ENCODE measurements around the gene DGKB.

The DGKB gene

DNA sequence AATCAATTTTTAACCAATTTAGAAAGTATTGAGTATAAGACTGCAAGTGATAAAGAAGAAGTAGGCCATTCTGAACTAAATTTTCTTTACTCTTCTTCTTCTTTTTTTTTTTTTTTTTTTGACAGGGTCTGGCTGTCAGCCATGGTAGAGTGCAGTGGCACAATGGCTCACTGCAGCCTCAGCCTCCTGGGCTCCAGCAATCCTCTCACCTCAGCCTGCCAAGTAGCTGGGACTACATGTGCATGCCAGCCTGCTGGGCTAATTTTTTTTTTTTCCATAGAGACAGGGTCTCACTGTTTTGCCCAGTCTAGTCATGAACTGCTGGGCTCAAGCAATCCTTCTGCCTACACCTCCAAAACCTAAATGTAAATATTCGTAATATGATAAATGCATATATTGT, 63.2 kb downstream of the DGKB start:
- no peaks in the 10 kb centered on the region for H3K9me3 ChIP-seq (ENCODE audit: insufficient read depth, low read depth, low read length)
- H3K4me3 ChIP-seq (ENCODE audit: low read length): no peak overlapping the region
- peaks cover 30% of the 10 kb centered on the region for H3K4me1 ChIP-seq (ENCODE audit: insufficient read depth, low read length)
- no peak overlapping the region for H3K27ac ChIP-seq (ENCODE audit: low read length)
- no peaks in the 10 kb centered on the region for H3K36me3 ChIP-seq (ENCODE audit: insufficient read depth, low read depth, low read length)
- H3K9ac ChIP-seq (ENCODE audit: low read depth, low read length): no peak overlapping the region
- H3K27me3 ChIP-seq (ENCODE audit: insufficient read depth, low read length): no peaks in the 10 kb centered on the region

- Histone ChIP-seq H3K4me1 (ENCODE audit: insufficient read depth, low read length) (peaks cover 46% of the 10 kb centered on the region), H3K9ac (ENCODE audit: low read depth, low read length) (no peak overlapping the region), H3K27me3 (ENCODE audit: insufficient read depth, low read length) (no peaks in the 10 kb centered on the region), H3K4me3 (ENCODE audit: low read length) (peak overlapping the region; percentile 11; the same call in 1 of the 2 replicates), H3K9me3 (ENCODE audit: insufficient read depth, low read depth, low read length) (no peaks in the 10 kb centered on the region), H3K27ac (ENCODE audit: low read length) (no peak overlapping the region), H3K36me3 (ENCODE audit: insufficient read depth, low read depth, low read length) (no peaks in the 10 kb centered on the region)
Observed at GRCh38 chr7:14837216-14837615, 65.3 kb downstream of the DGKB start.

- H3K27ac ChIP-seq (ENCODE audit: low read length): no peak overlapping the region
- H3K9ac ChIP-seq (ENCODE audit: low read depth, low read length): peak overlapping the region; percentile 1; the same call in 1 of the 2 replicates
- peaks cover 46% of the 10 kb centered on the region for H3K4me1 ChIP-seq (ENCODE audit: insufficient read depth, low read length)
- H3K9me3 ChIP-seq (ENCODE audit: insufficient read depth, low read depth, low read length): no peaks in the 10 kb centered on the region
- H3K36me3 ChIP-seq (ENCODE audit: insufficient read depth, low read depth, low read length): no peaks in the 10 kb centered on the region
- peak overlapping the region; percentile 11; the same call in 1 of the 2 replicates for H3K4me3 ChIP-seq (ENCODE audit: low read length)
- H3K27me3 ChIP-seq (ENCODE audit: insufficient read depth, low read length): no peaks in the 10 kb centered on the region
Observed at GRCh38 chr7:14836571-14837189, 65.9 kb downstream of the DGKB start.

DNA sequence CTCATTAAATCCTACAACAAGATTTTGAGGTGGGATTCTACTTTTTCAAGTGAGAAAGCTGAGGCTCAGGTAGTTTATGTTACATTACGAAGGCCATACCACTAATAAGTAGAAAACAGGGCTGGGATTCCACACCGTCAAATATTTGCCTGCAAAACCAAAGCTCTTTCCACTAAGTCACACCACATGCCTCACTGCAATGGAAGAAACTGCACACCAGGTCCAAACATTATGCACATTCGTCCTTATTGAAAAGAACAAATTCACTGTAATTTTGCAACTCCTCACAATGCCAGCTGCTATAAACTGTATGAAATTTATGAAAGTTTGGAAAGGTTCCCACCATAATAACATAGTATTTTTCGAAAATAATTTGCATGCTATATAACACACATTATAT, 66.5 kb downstream of the DGKB start:
- Histone ChIP-seq H3K9ac (ENCODE audit: low read depth, low read length) (peak overlapping the region; percentile 1; the same call in 1 of the 2 replicates), H3K9me3 (ENCODE audit: insufficient read depth, low read depth, low read length) (no peaks in the 10 kb centered on the region), H3K4me1 (ENCODE audit: insufficient read depth, low read length) (peaks cover 46% of the 10 kb centered on the region), H3K4me3 (ENCODE audit: low read length) (0 out of 2 replicates have a peak overlapping the region, but pooled peaks have one; percentile 5), H3K27ac (ENCODE audit: low read length) (no peak overlapping the region), H3K27me3 (ENCODE audit: insufficient read depth, low read length) (no peaks in the 10 kb centered on the region), H3K36me3 (ENCODE audit: insufficient read depth, low read depth, low read length) (no peaks in the 10 kb centered on the region)

DNA sequence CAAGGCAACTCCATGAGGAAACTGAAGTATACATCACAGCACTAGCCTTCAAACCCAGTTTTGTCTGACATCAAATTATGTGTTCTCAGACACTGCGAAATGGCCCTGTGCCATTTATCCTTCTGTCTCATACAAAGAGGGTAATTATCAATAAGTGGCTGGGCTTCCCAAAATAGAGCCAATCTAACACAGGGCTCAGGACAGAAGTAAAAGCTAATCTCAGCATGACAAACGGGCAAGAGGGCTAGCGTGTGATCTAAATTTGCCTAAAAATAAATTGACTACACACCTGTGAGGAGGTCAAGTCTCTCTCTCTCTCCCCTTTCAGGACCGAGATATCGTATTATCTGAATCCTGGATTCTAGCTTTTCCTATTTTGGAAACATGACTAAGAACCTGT, 67.2 kb downstream of the DGKB start:
- H3K27me3 ChIP-seq (ENCODE audit: insufficient read depth, low read length): no peaks in the 10 kb centered on the region
- no peaks in the 10 kb centered on the region for H3K36me3 ChIP-seq (ENCODE audit: insufficient read depth, low read depth, low read length)
- no peaks in the 10 kb centered on the region for H3K9me3 ChIP-seq (ENCODE audit: insufficient read depth, low read depth, low read length)
- no peak overlapping the region for H3K27ac ChIP-seq (ENCODE audit: low read length)
- no peak overlapping the region; the same call in 1 of the 2 replicates for H3K9ac ChIP-seq (ENCODE audit: low read depth, low read length)
- no peak overlapping the region for H3K4me3 ChIP-seq (ENCODE audit: low read length)
- H3K4me1 ChIP-seq (ENCODE audit: insufficient read depth, low read length): peaks cover 47% of the 10 kb centered on the region

DNA sequence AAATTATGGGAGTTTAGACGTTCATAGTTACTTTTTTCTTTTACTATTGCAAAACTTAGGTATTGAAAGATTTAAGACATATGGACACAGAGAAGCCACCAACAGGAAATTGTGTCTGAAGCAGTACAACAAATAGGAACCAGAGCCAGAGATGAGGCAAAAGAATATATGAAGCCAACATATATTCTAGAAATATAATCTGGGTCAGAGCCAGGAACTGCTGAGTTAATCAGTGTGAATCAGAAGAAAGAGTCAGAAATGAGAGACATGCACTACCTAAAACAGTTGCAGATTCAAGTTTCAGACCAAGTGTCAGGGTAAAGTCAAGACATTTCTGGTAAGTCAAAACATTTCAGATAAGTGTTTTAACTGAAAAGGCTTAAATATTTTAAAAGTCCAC, 67.7 kb downstream of the DGKB start:
- no peaks in the 10 kb centered on the region for H3K36me3 ChIP-seq (ENCODE audit: insufficient read depth, low read depth, low read length)
- H3K4me1 ChIP-seq (ENCODE audit: insufficient read depth, low read length): peaks cover 50% of the 10 kb centered on the region
- H3K27me3 ChIP-seq (ENCODE audit: insufficient read depth, low read length): no peaks in the 10 kb centered on the region
- no peaks in the 10 kb centered on the region for H3K9me3 ChIP-seq (ENCODE audit: insufficient read depth, low read depth, low read length)
- H3K27ac ChIP-seq (ENCODE audit: low read length): peak overlapping the region; percentile 46
- H3K9ac ChIP-seq (ENCODE audit: low read depth, low read length): no peak overlapping the region; the same call in 1 of the 2 replicates
- no peak overlapping the region for H3K4me3 ChIP-seq (ENCODE audit: low read length)

DNA sequence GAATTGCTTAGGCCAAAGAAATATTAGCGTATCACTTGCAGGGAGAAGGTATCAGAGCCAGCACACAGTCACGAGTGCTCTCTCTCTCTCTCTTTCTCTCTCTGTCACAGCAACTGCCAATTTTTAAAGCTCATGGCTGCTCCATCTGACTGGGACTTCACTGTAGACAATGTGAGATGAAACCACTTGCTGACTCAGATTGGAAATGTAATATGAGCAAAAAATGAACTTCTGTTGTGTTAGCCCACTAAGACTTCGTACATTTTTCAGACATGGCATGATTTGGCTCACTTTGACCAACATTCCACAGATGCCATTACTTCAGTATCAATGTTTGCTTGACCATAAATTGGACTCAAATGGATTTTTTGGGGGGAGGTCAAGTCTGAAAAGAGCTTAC, 68.1 kb downstream of the DGKB start:
- Histone ChIP-seq H3K4me1 (ENCODE audit: insufficient read depth, low read length) (peaks cover 50% of the 10 kb centered on the region), H3K9ac (ENCODE audit: low read depth, low read length) (no peak overlapping the region), H3K27ac (ENCODE audit: low read length) (peak overlapping the region; percentile 46), H3K27me3 (ENCODE audit: insufficient read depth, low read length) (no peaks in the 10 kb centered on the region), H3K9me3 (ENCODE audit: insufficient read depth, low read depth, low read length) (no peaks in the 10 kb centered on the region), H3K4me3 (ENCODE audit: low read length) (no peak overlapping the region), H3K36me3 (ENCODE audit: insufficient read depth, low read depth, low read length) (no peaks in the 10 kb centered on the region)

- no peak overlapping the region for H3K27ac ChIP-seq (ENCODE audit: low read length)
- H3K4me1 ChIP-seq (ENCODE audit: insufficient read depth, low read length): peaks cover 50% of the 10 kb centered on the region
Observed at GRCh38 chr7:14833707-14834106, 68.8 kb downstream of the DGKB start.

DNA sequence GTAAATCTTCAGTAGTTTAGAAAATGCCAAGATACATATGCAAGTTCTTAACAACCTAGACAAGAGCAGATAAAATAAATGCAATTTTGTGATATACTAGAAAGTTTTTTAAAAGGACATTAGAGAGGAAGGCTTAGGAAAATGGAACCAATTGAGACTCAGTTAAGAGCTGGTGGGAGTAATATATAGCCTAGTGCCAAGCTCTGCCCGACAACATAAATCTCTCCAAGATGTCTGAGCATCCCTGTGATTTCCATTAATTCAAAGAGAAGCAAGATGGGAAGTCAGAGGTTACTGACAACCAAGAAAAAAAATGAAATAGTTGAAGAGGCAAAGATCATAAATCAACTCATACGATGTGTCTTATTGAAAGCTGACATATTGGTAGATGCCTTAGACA, 74.5 kb downstream of the DGKB start:
- H3K9me3 ChIP-seq (ENCODE audit: insufficient read depth, low read depth, low read length): no peaks in the 10 kb centered on the region
- H3K27me3 ChIP-seq (ENCODE audit: insufficient read depth, low read length): no peaks in the 10 kb centered on the region
- H3K27ac ChIP-seq (ENCODE audit: low read length): no peak overlapping the region
- H3K4me1 ChIP-seq (ENCODE audit: insufficient read depth, low read length): peaks cover 10% of the 10 kb centered on the region; the same call in 1 of the 2 replicates
- H3K4me3 ChIP-seq (ENCODE audit: low read length): no peak overlapping the region
- no peak overlapping the region for H3K9ac ChIP-seq (ENCODE audit: low read depth, low read length)
- no peaks in the 10 kb centered on the region for H3K36me3 ChIP-seq (ENCODE audit: insufficient read depth, low read depth, low read length)

More at GRCh38 chr7:14833707-14834106, 68.8 kb downstream of the DGKB start:
- Histone ChIP-seq H3K27me3 (ENCODE audit: insufficient read depth, low read length) (no peaks in the 10 kb centered on the region), H3K4me3 (ENCODE audit: low read length) (peak overlapping the region; percentile 45), H3K36me3 (ENCODE audit: insufficient read depth, low read depth, low read length) (no peaks in the 10 kb centered on the region), H3K9ac (ENCODE audit: low read depth, low read length) (peak overlapping the region; percentile 38; the same call in 1 of the 2 replicates), H3K9me3 (ENCODE audit: insufficient read depth, low read depth, low read length) (no peaks in the 10 kb centered on the region)

DNA sequence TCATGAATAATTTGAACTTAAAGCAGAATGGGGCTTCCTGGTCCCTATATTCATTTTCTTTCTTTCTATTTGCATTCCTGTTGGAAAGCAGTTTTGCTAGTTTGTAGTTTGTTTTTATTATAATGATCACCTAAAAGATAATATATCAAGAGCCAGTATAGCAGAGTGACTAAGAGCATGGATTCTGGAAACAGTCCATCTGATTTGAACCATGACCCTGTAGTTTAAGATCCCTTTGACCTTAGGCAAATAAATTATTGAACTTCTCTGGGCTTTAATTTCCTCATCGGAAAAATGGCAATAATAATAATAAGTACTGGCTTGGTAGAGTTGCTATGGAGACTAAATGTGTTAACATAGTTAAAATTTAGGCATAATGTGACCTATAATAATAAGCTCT, 76.1 kb downstream of the DGKB start:
- no peak overlapping the region for H3K4me3 ChIP-seq (ENCODE audit: low read length)
- H3K9me3 ChIP-seq (ENCODE audit: insufficient read depth, low read depth, low read length): no peaks in the 10 kb centered on the region
- H3K4me1 ChIP-seq (ENCODE audit: insufficient read depth, low read length): 0 out of 2 replicates have a peak, but pooled peaks cover 4% of the 10 kb centered on the region
- H3K9ac ChIP-seq (ENCODE audit: low read depth, low read length): no peak overlapping the region
- no peaks in the 10 kb centered on the region for H3K36me3 ChIP-seq (ENCODE audit: insufficient read depth, low read depth, low read length)
- no peak overlapping the region for H3K27ac ChIP-seq (ENCODE audit: low read length)
- no peaks in the 10 kb centered on the region for H3K27me3 ChIP-seq (ENCODE audit: insufficient read depth, low read length)

GRCh38 chr7:14825912-14826311, 76.6 kb downstream of the DGKB start:
- H3K9me3 ChIP-seq (ENCODE audit: insufficient read depth, low read depth, low read length): no peaks in the 10 kb centered on the region
- no peaks in the 10 kb centered on the region for H3K27me3 ChIP-seq (ENCODE audit: insufficient read depth, low read length)
- H3K27ac ChIP-seq (ENCODE audit: low read length): no peak overlapping the region
- H3K4me1 ChIP-seq (ENCODE audit: insufficient read depth, low read length): 0 out of 2 replicates have a peak, but pooled peaks cover 4% of the 10 kb centered on the region
- no peaks in the 10 kb centered on the region for H3K36me3 ChIP-seq (ENCODE audit: insufficient read depth, low read depth, low read length)
- H3K4me3 ChIP-seq (ENCODE audit: low read length): no peak overlapping the region
- no peak overlapping the region for H3K9ac ChIP-seq (ENCODE audit: low read depth, low read length)

- H3K9ac ChIP-seq (ENCODE audit: low read depth, low read length): no peak overlapping the region
- no peaks in the 10 kb centered on the region for H3K4me1 ChIP-seq (ENCODE audit: insufficient read depth, low read length)
- H3K27me3 ChIP-seq (ENCODE audit: insufficient read depth, low read length): no peaks in the 10 kb centered on the region
- no peak overlapping the region for H3K4me3 ChIP-seq (ENCODE audit: low read length)
- H3K27ac ChIP-seq (ENCODE audit: low read length): no peak overlapping the region
- no peaks in the 10 kb centered on the region for H3K9me3 ChIP-seq (ENCODE audit: insufficient read depth, low read depth, low read length)
- no peaks in the 10 kb centered on the region for H3K36me3 ChIP-seq (ENCODE audit: insufficient read depth, low read depth, low read length)
Observed at GRCh38 chr7:14822481-14822854, 80.1 kb downstream of the DGKB start.

Data from iPS-20b (cell line).